HG03139 (cell line): ENCODE measurements around the gene NAT10.
"Not testable (repeated sequence)": the region's sequence is repeated elsewhere in the genome, so short reads cannot be mapped to it uniquely, and the experiment has no call there.

Experiments
- ATAC-seq: cut with Tn5 transposase; IDR thresholded peaks from one replicate; pipeline ENCODE4 v1.9.1; 2021; ENCODE audit not compliant: unreplicated experiment

The NAT10 gene

GRCh38 chr11:34105079-34105956 lies at the start of gene NAT10:
NAT10 (plus strand) TSS chr11:34105629; CDS start chr11:34108226, 2,597 bp downstream.
- ATAC-seq, result peak; percentile 87

- no peak for ATAC-seq
These were observed 48.8 kb upstream of the NAT10 start for GRCh38 chr11:34056672-34057071.

- ATAC-seq, result no peak
These were observed 42.2 kb upstream of the NAT10 start for GRCh38 chr11:34063061-34063795.

GRCh38 chr11:34064291-34064690 lies 41.1 kb upstream of the NAT10 start:
- no peak for ATAC-seq

- no peak for ATAC-seq
These were observed 39.8 kb upstream of the NAT10 start for GRCh38 chr11:34065505-34066203.

GRCh38 chr11:34066766-34067165 lies 38.7 kb upstream of the NAT10 start:
- ATAC-seq, result not testable (repeated sequence)

GRCh38 chr11:34067383-34068065 lies 37.9 kb upstream of the NAT10 start:
- ATAC-seq, result no peak

GRCh38 chr11:34068111-34068510 lies 37.3 kb upstream of the NAT10 start:
- ATAC-seq, result no peak

GRCh38 chr11:34071306-34071705 lies 34.1 kb upstream of the NAT10 start:
- ATAC-seq, result not testable (repeated sequence)

- no peak for ATAC-seq
These were observed 33.4 kb upstream of the NAT10 start for GRCh38 chr11:34072041-34072440.

GRCh38 chr11:34072832-34073231 lies 32.6 kb upstream of the NAT10 start:
- no peak for ATAC-seq

GRCh38 chr11:34074391-34074790 lies 31.0 kb upstream of the NAT10 start:
- no peak for ATAC-seq

- ATAC-seq, result no peak
These were observed 30.1 kb upstream of the NAT10 start for GRCh38 chr11:34075178-34075820.

GRCh38 chr11:34080609-34081008 lies 24.8 kb upstream of the NAT10 start:
- ATAC-seq, result no peak

- no peak for ATAC-seq
These were observed 20.8 kb upstream of the NAT10 start for GRCh38 chr11:34084637-34085036.

GRCh38 chr11:34086554-34087283 lies 18.7 kb upstream of the NAT10 start:
- no peak for ATAC-seq

- no peak for ATAC-seq
These were observed 13.6 kb upstream of the NAT10 start for GRCh38 chr11:34091825-34092224.

- ATAC-seq, result not testable (repeated sequence)
These were observed 10.5 kb upstream of the NAT10 start for GRCh38 chr11:34094900-34095299.

- ATAC-seq, result no peak
These were observed 6.6 kb upstream of the NAT10 start for GRCh38 chr11:34098813-34099212.

- ATAC-seq, result no peak
These were observed 750 bp upstream of the NAT10 start for GRCh38 chr11:34104680-34105078.
